ENCODE results near the gene PIP4K2A.
"Not testable (repeated sequence)": the region's sequence is repeated elsewhere in the genome, so short reads cannot be mapped to it uniquely, and the experiment has no call there.

PIP4K2A gene

DNA sequence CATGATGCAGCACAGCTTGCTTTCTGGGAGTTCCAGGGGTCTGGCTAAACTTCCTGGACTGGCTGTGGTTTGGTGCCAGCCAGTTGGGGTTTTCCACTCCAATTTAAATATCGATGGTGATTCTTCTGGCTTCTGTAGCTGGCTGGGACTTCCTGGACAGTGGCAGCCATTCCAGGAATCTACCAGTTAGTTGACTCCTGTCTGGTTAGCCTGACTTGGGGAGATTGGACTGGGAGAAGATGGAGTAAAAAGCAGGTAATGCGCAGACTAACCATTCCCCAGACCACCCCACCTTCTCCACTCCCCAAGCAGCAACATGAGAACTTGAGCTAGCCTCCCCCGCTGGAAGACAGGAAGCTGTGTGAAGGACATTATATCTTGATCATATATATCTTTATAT, 6.3 kb upstream of the PIP4K2A start:
- TF ChIP-seq BACH2 (CRISPR knock-in tag; IDR thresholded peaks at IDR 0.05; ENCODE audit: borderline replicate concordance) (no peak), ZNF70 (CRISPR knock-in tag; IDR thresholded peaks at IDR 0.05) (no peak), OSR1 (CRISPR knock-in tag; IDR thresholded peaks at IDR 0.05) (no peak), PPARA (CRISPR knock-in tag; IDR thresholded peaks at IDR 0.05; ENCODE audit: borderline replicate concordance) (no peak), SNAI2 (CRISPR knock-in tag; IDR thresholded peaks at IDR 0.05) (no peak), ZNF8 (CRISPR knock-in tag; IDR thresholded peaks at IDR 0.05) (no peak), ESRRG (CRISPR knock-in tag; IDR thresholded peaks at IDR 0.05) (no peak), ZFP30 (CRISPR knock-in tag; IDR thresholded peaks at IDR 0.05) (no peak), ZFP3 (CRISPR knock-in tag; IDR thresholded peaks at IDR 0.05) (no peak), GLIS3 (CRISPR knock-in tag; IDR thresholded peaks at IDR 0.05) (no peak), ISL1 (CRISPR knock-in tag; IDR thresholded peaks at IDR 0.05) (no peak), ZNF565 (CRISPR knock-in tag; conservative IDR thresholded peaks at IDR 0.05; ENCODE audit: low read depth) (no peak), RARB (CRISPR knock-in tag; IDR thresholded peaks at IDR 0.05) (no peak), ZC3H10 (CRISPR knock-in tag; IDR thresholded peaks at IDR 0.05) (no peak)
- TF ChIP-seq, protein P1, sequence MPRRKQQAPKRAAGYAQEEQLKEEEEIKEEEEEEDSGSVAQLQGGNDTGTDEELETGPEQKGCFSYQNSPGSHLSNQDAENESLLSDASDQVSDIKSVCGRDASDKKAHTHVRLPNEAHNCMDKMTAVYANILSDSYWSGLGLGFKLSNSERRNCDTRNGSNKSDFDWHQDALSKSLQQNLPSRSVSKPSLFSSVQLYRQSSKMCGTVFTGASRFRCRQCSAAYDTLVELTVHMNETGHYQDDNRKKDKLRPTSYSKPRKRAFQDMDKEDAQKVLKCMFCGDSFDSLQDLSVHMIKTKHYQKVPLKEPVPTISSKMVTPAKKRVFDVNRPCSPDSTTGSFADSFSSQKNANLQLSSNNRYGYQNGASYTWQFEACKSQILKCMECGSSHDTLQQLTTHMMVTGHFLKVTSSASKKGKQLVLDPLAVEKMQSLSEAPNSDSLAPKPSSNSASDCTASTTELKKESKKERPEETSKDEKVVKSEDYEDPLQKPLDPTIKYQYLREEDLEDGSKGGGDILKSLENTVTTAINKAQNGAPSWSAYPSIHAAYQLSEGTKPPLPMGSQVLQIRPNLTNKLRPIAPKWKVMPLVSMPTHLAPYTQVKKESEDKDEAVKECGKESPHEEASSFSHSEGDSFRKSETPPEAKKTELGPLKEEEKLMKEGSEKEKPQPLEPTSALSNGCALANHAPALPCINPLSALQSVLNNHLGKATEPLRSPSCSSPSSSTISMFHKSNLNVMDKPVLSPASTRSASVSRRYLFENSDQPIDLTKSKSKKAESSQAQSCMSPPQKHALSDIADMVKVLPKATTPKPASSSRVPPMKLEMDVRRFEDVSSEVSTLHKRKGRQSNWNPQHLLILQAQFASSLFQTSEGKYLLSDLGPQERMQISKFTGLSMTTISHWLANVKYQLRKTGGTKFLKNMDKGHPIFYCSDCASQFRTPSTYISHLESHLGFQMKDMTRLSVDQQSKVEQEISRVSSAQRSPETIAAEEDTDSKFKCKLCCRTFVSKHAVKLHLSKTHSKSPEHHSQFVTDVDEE (CRISPR knock-in tag; IDR thresholded peaks at IDR 0.05) = no peak
- TF ChIP-seq, protein P2, sequence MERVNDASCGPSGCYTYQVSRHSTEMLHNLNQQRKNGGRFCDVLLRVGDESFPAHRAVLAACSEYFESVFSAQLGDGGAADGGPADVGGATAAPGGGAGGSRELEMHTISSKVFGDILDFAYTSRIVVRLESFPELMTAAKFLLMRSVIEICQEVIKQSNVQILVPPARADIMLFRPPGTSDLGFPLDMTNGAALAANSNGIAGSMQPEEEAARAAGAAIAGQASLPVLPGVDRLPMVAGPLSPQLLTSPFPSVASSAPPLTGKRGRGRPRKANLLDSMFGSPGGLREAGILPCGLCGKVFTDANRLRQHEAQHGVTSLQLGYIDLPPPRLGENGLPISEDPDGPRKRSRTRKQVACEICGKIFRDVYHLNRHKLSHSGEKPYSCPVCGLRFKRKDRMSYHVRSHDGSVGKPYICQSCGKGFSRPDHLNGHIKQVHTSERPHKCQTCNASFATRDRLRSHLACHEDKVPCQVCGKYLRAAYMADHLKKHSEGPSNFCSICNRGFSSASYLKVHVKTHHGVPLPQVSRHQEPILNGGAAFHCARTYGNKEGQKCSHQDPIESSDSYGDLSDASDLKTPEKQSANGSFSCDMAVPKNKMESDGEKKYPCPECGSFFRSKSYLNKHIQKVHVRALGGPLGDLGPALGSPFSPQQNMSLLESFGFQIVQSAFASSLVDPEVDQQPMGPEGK (CRISPR knock-in tag; IDR thresholded peaks at IDR 0.05; ENCODE audit: borderline replicate concordance) = no peak
- TF ChIP-seq, protein P3, sequence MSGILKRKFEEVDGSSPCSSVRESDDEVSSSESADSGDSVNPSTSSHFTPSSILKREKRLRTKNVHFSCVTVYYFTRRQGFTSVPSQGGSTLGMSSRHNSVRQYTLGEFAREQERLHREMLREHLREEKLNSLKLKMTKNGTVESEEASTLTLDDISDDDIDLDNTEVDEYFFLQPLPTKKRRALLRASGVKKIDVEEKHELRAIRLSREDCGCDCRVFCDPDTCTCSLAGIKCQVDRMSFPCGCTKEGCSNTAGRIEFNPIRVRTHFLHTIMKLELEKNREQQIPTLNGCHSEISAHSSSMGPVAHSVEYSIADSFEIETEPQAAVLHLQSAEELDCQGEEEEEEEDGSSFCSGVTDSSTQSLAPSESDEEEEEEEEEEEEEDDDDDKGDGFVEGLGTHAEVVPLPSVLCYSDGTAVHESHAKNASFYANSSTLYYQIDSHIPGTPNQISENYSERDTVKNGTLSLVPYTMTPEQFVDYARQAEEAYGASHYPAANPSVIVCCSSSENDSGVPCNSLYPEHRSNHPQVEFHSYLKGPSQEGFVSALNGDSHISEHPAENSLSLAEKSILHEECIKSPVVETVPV (CRISPR knock-in tag; IDR thresholded peaks at IDR 0.05) = no peak
- TF ChIP-seq, protein P4, sequence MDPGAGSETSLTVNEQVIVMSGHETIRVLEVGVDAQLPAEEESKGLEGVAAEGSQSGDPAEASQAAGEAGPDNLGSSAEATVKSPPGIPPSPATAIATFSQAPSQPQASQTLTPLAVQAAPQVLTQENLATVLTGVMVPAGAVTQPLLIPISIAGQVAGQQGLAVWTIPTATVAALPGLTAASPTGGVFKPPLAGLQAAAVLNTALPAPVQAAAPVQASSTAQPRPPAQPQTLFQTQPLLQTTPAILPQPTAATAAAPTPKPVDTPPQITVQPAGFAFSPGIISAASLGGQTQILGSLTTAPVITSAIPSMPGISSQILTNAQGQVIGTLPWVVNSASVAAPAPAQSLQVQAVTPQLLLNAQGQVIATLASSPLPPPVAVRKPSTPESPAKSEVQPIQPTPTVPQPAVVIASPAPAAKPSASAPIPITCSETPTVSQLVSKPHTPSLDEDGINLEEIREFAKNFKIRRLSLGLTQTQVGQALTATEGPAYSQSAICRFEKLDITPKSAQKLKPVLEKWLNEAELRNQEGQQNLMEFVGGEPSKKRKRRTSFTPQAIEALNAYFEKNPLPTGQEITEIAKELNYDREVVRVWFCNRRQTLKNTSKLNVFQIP (CRISPR knock-in tag; IDR thresholded peaks at IDR 0.05; ENCODE audit: borderline replicate concordance, low read depth) = no peak
- TF ChIP-seq, protein P5, sequence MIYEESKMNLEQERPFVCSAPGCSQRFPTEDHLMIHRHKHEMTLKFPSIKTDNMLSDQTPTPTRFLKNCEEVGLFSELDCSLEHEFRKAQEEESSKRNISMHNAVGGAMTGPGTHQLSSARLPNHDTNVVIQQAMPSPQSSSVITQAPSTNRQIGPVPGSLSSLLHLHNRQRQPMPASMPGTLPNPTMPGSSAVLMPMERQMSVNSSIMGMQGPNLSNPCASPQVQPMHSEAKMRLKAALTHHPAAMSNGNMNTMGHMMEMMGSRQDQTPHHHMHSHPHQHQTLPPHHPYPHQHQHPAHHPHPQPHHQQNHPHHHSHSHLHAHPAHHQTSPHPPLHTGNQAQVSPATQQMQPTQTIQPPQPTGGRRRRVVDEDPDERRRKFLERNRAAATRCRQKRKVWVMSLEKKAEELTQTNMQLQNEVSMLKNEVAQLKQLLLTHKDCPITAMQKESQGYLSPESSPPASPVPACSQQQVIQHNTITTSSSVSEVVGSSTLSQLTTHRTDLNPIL (CRISPR knock-in tag; IDR thresholded peaks at IDR 0.05; ENCODE audit: low read depth) = no peak
- no peak for ATAC-seq

DNA sequence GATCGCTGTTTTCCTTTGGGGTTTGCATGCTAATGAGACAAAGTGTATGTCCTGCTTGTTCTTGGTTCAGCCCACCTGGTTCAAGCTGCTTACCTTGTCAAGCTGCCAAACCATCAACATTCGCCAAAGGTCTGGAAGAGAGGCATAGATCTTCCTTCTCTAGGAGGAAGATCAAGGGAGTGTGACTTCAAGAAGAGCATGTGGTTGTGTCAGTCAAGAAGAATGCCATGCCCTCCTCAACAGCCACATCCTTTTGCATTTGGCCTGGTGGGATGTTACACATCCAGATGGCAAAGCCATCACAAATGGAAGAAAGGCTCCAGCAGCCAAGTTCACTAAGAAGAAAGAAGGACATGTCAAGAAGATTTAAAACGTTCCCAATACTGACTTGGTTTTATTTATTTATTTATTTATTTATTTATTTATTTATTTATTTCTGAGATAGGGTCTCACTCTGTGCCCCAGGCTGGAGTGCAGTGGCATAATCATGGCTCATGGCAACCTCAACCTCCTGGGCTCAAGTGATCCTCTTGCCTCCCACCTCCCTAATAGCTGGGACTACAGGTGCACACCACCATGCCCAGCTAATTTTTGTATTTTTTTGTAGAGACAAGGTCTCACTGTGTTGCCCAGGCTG, 5.1 kb upstream of the PIP4K2A start:
- TF ChIP-seq, protein P2 (CRISPR knock-in tag; IDR thresholded peaks at IDR 0.05; ENCODE audit: borderline replicate concordance) = no peak
- TF ChIP-seq ARNTL (CRISPR knock-in tag; IDR thresholded peaks at IDR 0.05; ENCODE audit: borderline replicate concordance, low read depth) (no peak), GLIS3 (CRISPR knock-in tag; IDR thresholded peaks at IDR 0.05) (no peak), PPARA (CRISPR knock-in tag; IDR thresholded peaks at IDR 0.05; ENCODE audit: borderline replicate concordance) (no peak), SNAI2 (CRISPR knock-in tag; IDR thresholded peaks at IDR 0.05) (no peak), OSR1 (CRISPR knock-in tag; IDR thresholded peaks at IDR 0.05) (no peak), ISL1 (CRISPR knock-in tag; IDR thresholded peaks at IDR 0.05) (no peak)
- TF ChIP-seq, protein P4 (CRISPR knock-in tag; IDR thresholded peaks at IDR 0.05; ENCODE audit: borderline replicate concordance, low read depth) = no peak
- no peak for ATAC-seq

DNA sequence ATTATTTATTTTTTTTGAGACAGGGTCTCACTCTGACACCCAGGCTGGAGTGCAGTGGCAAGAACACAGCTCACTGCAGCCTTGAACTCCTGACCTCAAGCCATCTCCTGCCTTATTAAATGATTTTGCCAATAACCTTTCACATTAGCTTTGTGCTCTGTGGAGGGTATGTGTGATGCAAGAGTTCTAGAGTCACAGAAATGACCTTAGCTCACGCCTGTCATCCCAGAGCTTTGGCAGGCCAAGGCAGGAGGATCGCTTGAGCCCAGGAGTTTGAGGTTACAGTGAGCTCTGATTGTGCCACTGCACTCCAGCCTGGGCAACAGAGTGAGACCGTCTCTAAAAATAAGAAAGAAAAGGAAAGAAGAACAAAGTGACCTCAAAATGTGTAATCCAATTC, 4.3 kb upstream of the PIP4K2A start:
- not testable (repeated sequence) for ATAC-seq

All from SK-N-SH treated with all-trans-retinoic acid at 6 μM for 48 hours (cell line).